Raji (cell line): Measurements from ENCODE around the gene ATG9A.

Experiments
- POLR2A ChIP-seq: IDR thresholded peaks from 2 replicates; pipeline ENCODE4 v1.6.1; 2011; ENCODE audit warnings: low read depth, low read length, control low read depth; ENCODE audit not compliant: insufficient read depth

ATG9A gene

DNA sequence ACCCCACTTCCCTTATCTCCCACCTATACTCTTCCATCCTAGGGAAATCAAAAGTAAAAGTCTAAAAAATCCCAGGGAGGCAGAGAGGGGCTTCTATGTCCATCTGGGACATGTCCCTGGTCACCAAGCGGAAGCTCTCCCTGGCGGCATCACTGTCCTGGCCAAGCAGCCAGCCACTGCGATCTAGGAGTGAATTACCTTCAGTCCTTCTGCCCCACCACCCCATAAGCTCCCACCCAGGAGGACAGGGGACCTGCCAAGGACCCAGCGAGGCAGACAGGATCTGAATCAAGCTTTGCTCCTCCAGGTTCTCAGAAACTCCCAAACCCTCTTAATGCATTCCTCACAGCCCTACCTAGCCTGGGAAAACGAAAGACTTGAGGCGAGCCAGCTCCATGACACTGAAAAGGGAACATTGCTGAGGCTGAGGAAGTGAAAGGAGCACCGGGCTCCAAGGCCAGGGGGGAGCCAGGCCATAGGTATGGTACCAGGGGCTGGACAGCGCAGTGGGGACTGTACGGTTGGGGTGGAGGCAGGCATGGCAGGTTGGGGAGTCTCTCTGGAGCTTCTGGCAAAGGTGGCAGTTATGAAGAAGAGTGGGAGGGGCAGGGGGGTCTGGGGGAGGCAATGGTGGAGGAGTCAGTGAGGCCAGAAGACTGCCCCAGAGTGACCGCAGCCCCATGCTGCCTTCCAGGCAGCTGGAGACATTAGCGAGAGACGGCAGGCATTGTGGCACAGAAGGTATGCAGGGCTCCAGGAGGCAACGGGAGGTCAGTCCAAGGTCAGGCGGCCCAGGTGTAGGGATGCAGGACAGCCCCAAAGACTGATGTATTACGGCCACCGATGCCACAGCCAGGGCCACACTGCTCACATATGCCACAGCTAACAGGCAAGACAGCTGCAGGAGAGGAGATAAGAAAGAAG is 56.9 kb downstream of the ATG9A start:
- no peak for TF ChIP-seq POLR2A

DNA sequence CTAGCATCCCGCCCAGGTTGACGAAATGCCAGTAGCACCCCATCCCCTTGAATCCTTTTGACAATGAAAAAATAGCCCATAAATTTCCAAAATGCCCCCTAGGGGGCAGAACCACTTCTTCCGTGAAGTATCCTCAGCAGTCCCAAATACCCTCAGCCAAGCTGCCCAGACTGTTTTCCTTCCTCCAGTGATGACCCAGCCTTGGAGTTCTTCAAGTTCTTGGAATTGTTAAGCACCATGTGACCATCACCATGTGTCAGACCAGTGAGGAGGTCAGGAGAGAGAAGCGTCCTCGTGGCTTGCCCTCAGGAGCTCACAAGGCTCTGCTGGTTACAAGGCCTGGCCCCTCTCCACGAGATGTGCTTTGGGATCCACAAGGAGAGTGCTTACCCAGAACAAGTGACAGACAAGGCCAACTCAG is 58.2 kb downstream of the ATG9A start:
- TF ChIP-seq POLR2A = no peak

DNA sequence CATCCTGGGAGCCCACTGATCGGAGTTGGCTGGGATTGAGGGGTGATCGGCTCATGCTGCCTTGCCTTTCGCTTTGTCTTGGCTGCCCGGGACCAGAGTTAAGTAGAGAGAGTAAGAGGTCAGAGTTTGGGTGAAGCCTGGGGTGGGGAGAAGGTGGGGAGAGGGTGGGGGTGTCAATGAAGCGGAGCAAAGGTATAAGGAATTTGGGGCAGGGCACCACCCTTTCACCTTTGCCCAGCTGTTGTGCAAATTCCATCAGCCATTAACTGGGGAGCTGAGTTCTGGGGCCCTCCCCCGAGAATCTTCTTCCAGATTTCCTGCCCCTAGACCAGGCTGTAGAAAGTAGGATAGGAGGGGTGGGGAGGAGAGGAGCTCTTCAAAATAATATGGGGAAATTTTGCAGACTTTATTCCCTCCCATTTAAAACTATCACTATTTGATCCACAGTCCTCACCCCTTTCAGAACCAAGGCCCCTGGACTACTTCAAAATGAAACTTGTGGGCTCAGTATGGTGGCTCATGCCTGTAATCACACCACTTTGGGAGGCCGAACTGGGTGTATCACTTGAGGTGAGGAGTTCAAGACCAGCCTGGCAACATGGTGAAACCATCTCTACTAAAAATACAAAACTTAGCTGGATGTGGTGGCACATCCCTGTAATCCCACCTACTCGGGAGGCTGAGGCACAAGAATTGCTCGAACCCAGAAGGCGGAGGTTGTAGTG is 59.3 kb downstream of the ATG9A start, which contains the start of gene SLC23A3:
TSS of gene SLC23A3 (minus strand) at position 100 of the 725 bp plus-strand sequence. CDS start at position 55, 45 bp downstream.
- no peak for TF ChIP-seq POLR2A
